H9 (cell line): ENCODE results near the gene TMPRSS5. TPM values are rescaled to one million over a fixed set of nuclear protein-coding genes. Genes with fewer than 3 reads are reported as not detected.

Source experiments
- DNase-seq: peaks from one replicate; pipeline ENCODE4 v3.0.0-alpha.2; 2017
- H2AFZ ChIP-seq: one replicate; pipeline ENCODE4 v1.6.1; 2013; ENCODE audit warnings: mild to moderate bottlenecking, low read length, control low read depth, moderate library complexity
- H2AK5ac ChIP-seq: 2 replicates; pipeline ENCODE4 v1.6.1; 2013; ENCODE audit warnings: low read length, control low read depth, mixed read lengths; ENCODE audit not compliant: insufficient read length
- H2BK120ac ChIP-seq: one replicate; pipeline ENCODE4 v1.6.1; 2013; ENCODE audit warnings: low read depth, mild to moderate bottlenecking, low read length, control low read depth, inconsistent platforms; ENCODE audit not compliant: poor library complexity, severe bottlenecking
- H2BK12ac ChIP-seq: 2 replicates; pipeline ENCODE4 v1.6.1; 2013; ENCODE audit warnings: low read length, control low read depth, mixed read lengths, low read depth; ENCODE audit not compliant: insufficient read length
- H2BK15ac ChIP-seq: 2 replicates; pipeline ENCODE4 v1.6.1; 2013; ENCODE audit warnings: low read depth, low read length, control low read depth
- H2BK20ac ChIP-seq: one replicate; pipeline ENCODE4 v1.6.1; 2013; ENCODE audit warnings: low read depth, mild to moderate bottlenecking, low read length, control low read depth, inconsistent platforms; ENCODE audit not compliant: poor library complexity, severe bottlenecking
- H2BK5ac ChIP-seq: 2 replicates; pipeline ENCODE4 v1.6.1; 2013; ENCODE audit warnings: low read length, control low read depth, mixed read lengths; ENCODE audit not compliant: insufficient read length
- H3K14ac ChIP-seq: 2 replicates; pipeline ENCODE4 v1.6.1; 2013; ENCODE audit warnings: low read length, control low read depth; ENCODE audit not compliant: insufficient read depth
- H3K18ac ChIP-seq: 2 replicates; pipeline ENCODE4 v1.6.1; 2013; ENCODE audit warnings: low read depth, mild to moderate bottlenecking, mixed read lengths, low read length, control low read depth; ENCODE audit not compliant: insufficient read length
- H3K23ac ChIP-seq: 2 replicates; pipeline ENCODE4 v1.6.1; 2013; ENCODE audit warnings: low read length, control low read depth, mixed read lengths, low read depth; ENCODE audit not compliant: insufficient read length
- H3K23me2 ChIP-seq: 2 replicates; pipeline ENCODE4 v1.6.1; 2013; ENCODE audit warnings: low read depth, mild to moderate bottlenecking, mixed read lengths, low read length, control low read depth; ENCODE audit not compliant: insufficient read length, poor library complexity, severe bottlenecking
- H3K27ac ChIP-seq: 2 replicates; pipeline ENCODE4 v1.5.1; 2013; ENCODE audit warnings: low read length, control low read depth, mixed read lengths, low read depth; ENCODE audit not compliant: insufficient read length
- H3K27me3 ChIP-seq: 2 replicates; pipeline ENCODE4 v1.6.1; 2013; ENCODE audit warnings: low read length, control low read depth, inconsistent platforms; ENCODE audit not compliant: insufficient read depth
- H3K4ac ChIP-seq: 2 replicates; pipeline ENCODE4 v1.6.1; 2013; ENCODE audit warnings: low read depth, mild to moderate bottlenecking, control low read depth, inconsistent platforms, low read length, moderate library complexity
- H3K4me1 ChIP-seq: 2 replicates; pipeline ENCODE4 v1.6.1; 2013; ENCODE audit warnings: low read length, control low read depth, inconsistent platforms; ENCODE audit not compliant: insufficient read depth
- H3K4me2 ChIP-seq: 2 replicates; pipeline ENCODE4 v1.6.1; 2013; ENCODE audit warnings: low read length, control low read depth, mixed read lengths; ENCODE audit not compliant: insufficient read length, insufficient read depth
- H3K56ac ChIP-seq: 2 replicates; pipeline ENCODE4 v1.6.1; 2013; ENCODE audit warnings: low read depth, mild to moderate bottlenecking, mixed read lengths, low read length, control low read depth; ENCODE audit not compliant: insufficient read length
- H3K79me1 ChIP-seq: 2 replicates; pipeline ENCODE4 v1.6.1; 2013; ENCODE audit warnings: low read depth, mild to moderate bottlenecking, moderate library complexity, low read length, control low read depth, inconsistent platforms; ENCODE audit not compliant: insufficient read depth, poor library complexity, severe bottlenecking
- H3K79me2 ChIP-seq: 2 replicates; pipeline ENCODE4 v1.6.1; 2013; ENCODE audit warnings: low read length, control low read depth, inconsistent platforms; ENCODE audit not compliant: insufficient read depth
- H3K9ac ChIP-seq: 2 replicates; pipeline ENCODE4 v1.6.1; 2013; ENCODE audit warnings: low read length, control low read depth, mixed read lengths; ENCODE audit not compliant: insufficient read length; ENCODE audit errors: extremely low read depth
- H3K9me3 ChIP-seq: one replicate; pipeline ENCODE4 v1.6.1; 2013; ENCODE audit warnings: low read depth, low read length, inconsistent platforms; ENCODE audit not compliant: control insufficient read depth
- H3T11ph ChIP-seq: one replicate; pipeline ENCODE4 v1.6.1; 2013; ENCODE audit warnings: mild to moderate bottlenecking, low read length, control low read depth, inconsistent platforms
- H4K20me1 ChIP-seq: one replicate; pipeline ENCODE4 v1.6.1; 2013; ENCODE audit not compliant: control insufficient read depth, insufficient read length, insufficient read depth
- H4K5ac ChIP-seq: 2 replicates; pipeline ENCODE4 v1.6.1; 2013; ENCODE audit warnings: low read depth, mild to moderate bottlenecking, mixed read lengths, low read length, control low read depth; ENCODE audit not compliant: insufficient read length
- H4K8ac ChIP-seq: replicated peaks from 2 replicates; pipeline ENCODE4 v1.6.1; 2013; ENCODE audit warnings: low read length, control low read depth, mixed read lengths, low read depth; ENCODE audit not compliant: insufficient read length
- H4K91ac ChIP-seq: 2 replicates; pipeline ENCODE4 v1.6.1; 2013; ENCODE audit warnings: low read depth, mild to moderate bottlenecking, moderate library complexity, mixed read lengths, low read length, control low read depth; ENCODE audit not compliant: insufficient read length
- H3K27ac Mint-ChIP-seq, 3 experiments: 2 replicates in 2 of 3; 3 replicates in 1 of 3; pipeline ENCODE4 v1.8.0; 2020 to 2021; ENCODE audit warnings: mixed read lengths in 3 of 3, mild to moderate bottlenecking in 1 of 3, moderate library complexity in 1 of 3
- H3K27me3 Mint-ChIP-seq: 2 replicates; pipeline ENCODE4 v1.8.0; 2021; ENCODE audit warnings: low read depth, mild to moderate bottlenecking, moderate library complexity, mixed read lengths
- H3K36me3 Mint-ChIP-seq, 3 experiments: 2 replicates in 2 of 3; 3 replicates in 1 of 3; pipeline ENCODE4 v1.8.0; 2020 to 2021; ENCODE audit warnings: low read depth in 3 of 3, mixed read lengths in 3 of 3; ENCODE audit not compliant: insufficient read depth in 1 of 3
- H3K4me1 Mint-ChIP-seq, 2 experiments: 2 replicates each; pipeline ENCODE4 v1.8.0; 2020; ENCODE audit warnings: mixed read lengths in 2 of 2
- H3K4me3 Mint-ChIP-seq, 2 experiments: 2 replicates in 1 of 2; 3 replicates in 1 of 2; pipeline ENCODE4 v1.8.0; 2020 to 2021; ENCODE audit warnings: mild to moderate bottlenecking in 2 of 2, mixed read lengths in 2 of 2, moderate library complexity in 1 of 2
- H3K9me3 Mint-ChIP-seq, 2 experiments: 2 replicates in 1 of 2; 3 replicates in 1 of 2; pipeline ENCODE4 v1.8.0; 2020; ENCODE audit warnings: mild to moderate bottlenecking in 2 of 2, mixed read lengths in 2 of 2, moderate library complexity in 1 of 2
- CTCF ChIP-seq: fragments of 200-600 bp; sonication (generic); conservative IDR thresholded peaks from 3 replicates; pipeline ENCODE4 v1.8.0; 2021; ENCODE audit warnings: antibody characterized with exemption, mild to moderate bottlenecking
- WGBS: extraction: QIAGEN DNeasy Blood & Tissue Kit; methylation state at CpG from one replicate; pipeline ENCODE4 v1.1.7; 2013; ENCODE audit warnings: missing lambda C conversion rate, low lambda C conversion rate, mixed read lengths; ENCODE audit not compliant: insufficient read length; ENCODE audit errors: extremely low coverage; 5-methylcytosine and 5-hydroxymethylcytosine counted together
- total RNA-seq: library from RNA; stranded (reverse); gene quantifications from 2 replicates; pipeline ENCODE4 v1.2.1, GENCODE V29; 2021

TMPRSS5 gene
- total RNA-seq, 1 experiment from 2014 or later, result 0.37 TPM

GRCh38 chr11:113697756-113698407 lies 8.2 kb downstream of the TMPRSS5 start:
- peaks cover 2% of the 10 kb centered on the region; the same call in 1 of the 2 replicates for H3K27me3 Mint-ChIP-seq
- peaks cover 2 to 8% of the 10 kb centered on the region in 2 experiments; a peak in 3 of 4 replicates for H3K4me1 Mint-ChIP-seq
- H2BK120ac ChIP-seq, result no peak overlapping the region
- DNase-seq, result no peak
- no peak overlapping the region for H3K27ac Mint-ChIP-seq
- no peak overlapping the region for H3K4me2 ChIP-seq
- H3K9me3 ChIP-seq, result no peaks in the 10 kb centered on the region
- H3K18ac ChIP-seq, result no peak overlapping the region
- H2BK12ac ChIP-seq, result no peak overlapping the region
- H4K5ac ChIP-seq, result no peak overlapping the region
- no peaks in the 10 kb centered on the region for H3K27me3 ChIP-seq
- no peak overlapping the region for H3K4me3 Mint-ChIP-seq
- no peak overlapping the region for H4K8ac ChIP-seq
- H2AFZ ChIP-seq, result no peak overlapping the region
- no peaks in the 10 kb centered on the region for H3K23me2 ChIP-seq
- H2BK15ac ChIP-seq, result no peak overlapping the region
- no peaks in the 10 kb centered on the region for H3K79me1 ChIP-seq
- no peak overlapping the region for H2BK20ac ChIP-seq
- H3K36me3 Mint-ChIP-seq, result peaks cover 0 to 4% (median 0%) of the 10 kb centered on the region in 3 experiments; a peak in 5 of 7 replicates
- H3K79me2 ChIP-seq, result no peaks in the 10 kb centered on the region
- H3K4me1 ChIP-seq, result no peaks in the 10 kb centered on the region
- WGBS, result no CpG with 5 or more reads among the region's 7 CpGs
- no peak for TF ChIP-seq CTCF
- H3T11ph ChIP-seq, result no peak overlapping the region
- no peak overlapping the region for H2BK5ac ChIP-seq
- no peak overlapping the region for H3K27ac ChIP-seq
- no peak overlapping the region for H3K14ac ChIP-seq
- H2AK5ac ChIP-seq, result no peak overlapping the region
- H4K20me1 ChIP-seq, result no peaks in the 10 kb centered on the region
- no peak overlapping the region for H3K9ac ChIP-seq
- no peak overlapping the region for H4K91ac ChIP-seq
- no peak overlapping the region for H3K23ac ChIP-seq
- no peak overlapping the region for H3K56ac ChIP-seq
- no peak overlapping the region for H3K4ac ChIP-seq
- H3K9me3 Mint-ChIP-seq, result peaks cover 0 to 4% of the 10 kb centered on the region in 2 experiments; a peak in 1 of 5 replicates
